OCI-LY7 (cell line): ENCODE results near the gene GALNT6. TPM values are rescaled to one million over a fixed set of nuclear protein-coding genes. Genes with fewer than 3 reads are reported as not detected.

Experiments used
- BruUV-seq: library from RNA; stranded (reverse); fragments of 400-500 nt; replicated peaks from 2 replicates; lab custom pipeline; 2021; lab: Mats Ljungman, UMichigan
- CTCF ChIA-PET: fragments of 300-600 bp; sonication (Branson Sonifier 250); formaldehyde crosslinking; loops from one replicate; lab custom pipeline; 2022; ENCODE audit warnings: antibody characterized with exemption; ENCODE audit not compliant: unreplicated experiment; lab: Charles Lee
- POLR2A ChIA-PET: fragments of 300-600 bp; sonication (Branson Sonifier 250); formaldehyde crosslinking; loops from one replicate; lab custom pipeline; 2022; ENCODE audit warnings: antibody characterized with exemption; lab: Charles Lee
- DNase-seq: peaks from one replicate; pipeline ENCODE4 v3.0.0-alpha.2; 2015; ENCODE audit warnings: low spot score
- H2AFZ ChIP-seq: fragments of 200-600 bp; sonication (generic), shearing (Covaris generic); 2 replicates; pipeline ENCODE4 v1.6.1; 2014; ENCODE audit warnings: mild to moderate bottlenecking, antibody characterized with exemption, low read length, moderate library complexity
- H3K27ac ChIP-seq: fragments of 200-600 bp; sonication (generic); 2 replicates; pipeline ENCODE4 v1.5.1; 2014; ENCODE audit warnings: mixed run types, low read depth, mild to moderate bottlenecking, moderate library complexity, low read length, inconsistent platforms; ENCODE audit not compliant: poor library complexity, severe bottlenecking
- H3K36me3 ChIP-seq: fragments of 200-600 bp; sonication (generic); 2 replicates; pipeline ENCODE4 v1.6.1; 2014; ENCODE audit warnings: mild to moderate bottlenecking, antibody characterized with exemption, low read length, moderate library complexity, mixed read lengths; ENCODE audit not compliant: insufficient read depth
- H3K4me1 ChIP-seq: fragments of 200-600 bp; sonication (generic); 2 replicates; pipeline ENCODE4 v1.5.1; 2014; ENCODE audit warnings: mild to moderate bottlenecking, low read length; ENCODE audit not compliant: insufficient read depth, poor library complexity, severe bottlenecking
- H3K4me2 ChIP-seq: fragments of 200-600 bp; sonication (generic); 2 replicates; pipeline ENCODE4 v1.6.1; 2014; ENCODE audit warnings: mild to moderate bottlenecking, low read length
- H3K4me3 ChIP-seq: fragments of 200-600 bp; sonication (generic); 2 replicates; pipeline ENCODE4 v1.5.1; 2014; ENCODE audit warnings: mild to moderate bottlenecking, low read depth, low read length; ENCODE audit not compliant: poor library complexity, severe bottlenecking
- H3K79me2 ChIP-seq: fragments of 200-600 bp; sonication (generic); 2 replicates; pipeline ENCODE4 v1.6.1; 2016; ENCODE audit warnings: low read depth, mild to moderate bottlenecking, low read length, moderate library complexity, mixed read lengths; ENCODE audit not compliant: insufficient read depth
- H3K9me2 ChIP-seq: fragments of 200-600 bp; sonication (generic); 2 replicates; pipeline ENCODE4 v1.6.1; 2016; ENCODE audit warnings: mild to moderate bottlenecking, low read length, mixed read lengths; ENCODE audit not compliant: insufficient read depth
- H3K9me3 ChIP-seq: fragments of 200-600 bp; sonication (generic); 2 replicates; pipeline ENCODE4 v1.6.1; 2014; ENCODE audit warnings: mild to moderate bottlenecking, mixed run types, low read length, mixed read lengths
- H4K20me1 ChIP-seq: fragments of 200-600 bp; sonication (generic); 2 replicates; pipeline ENCODE4 v1.6.1; 2014; ENCODE audit warnings: mild to moderate bottlenecking, antibody characterized with exemption, low read length, moderate library complexity, mixed read lengths; ENCODE audit not compliant: insufficient read depth
- EZH2phosphoT487 ChIP-seq: fragments of 200-600 bp; sonication (generic); IDR thresholded peaks from 2 replicates; pipeline ENCODE4 v1.6.1; 2018; ENCODE audit warnings: low read depth, borderline replicate concordance, mild to moderate bottlenecking, mixed run types, antibody characterized with exemption, low read length, moderate library complexity, mixed read lengths
- intact Hi-C: fragments of 100-400 bp; cut with micrococcal nuclease; formaldehyde crosslinking; loops from one replicate; pipeline ENCODE4 v1.10.0; 2022; ENCODE audit not compliant: unreplicated experiment
- total RNA-seq, 2 experiments: library from RNA; depleted of rRNA in 1 of 2; stranded (reverse); fragments of >200 nt in 1 of 2; shearing (Covaris generic) in 1 of 2; gene quantifications; 2 replicates each; pipeline ENCODE4 v1.2.3, GENCODE V29; 2014 to 2022
- TF ChIP-seq, protein P1 (sequence below): fragments of 200-600 bp; sonication (generic); conservative IDR thresholded peaks from 2 replicates; pipeline ENCODE4 v1.5.1; 2014; ENCODE audit warnings: mild to moderate bottlenecking, antibody characterized with exemption, low read length, moderate library complexity, mixed read lengths

Gene GALNT6
- total RNA-seq, 2 experiments from 2014 or later: 1.4 to 4.8 TPM

DNA sequence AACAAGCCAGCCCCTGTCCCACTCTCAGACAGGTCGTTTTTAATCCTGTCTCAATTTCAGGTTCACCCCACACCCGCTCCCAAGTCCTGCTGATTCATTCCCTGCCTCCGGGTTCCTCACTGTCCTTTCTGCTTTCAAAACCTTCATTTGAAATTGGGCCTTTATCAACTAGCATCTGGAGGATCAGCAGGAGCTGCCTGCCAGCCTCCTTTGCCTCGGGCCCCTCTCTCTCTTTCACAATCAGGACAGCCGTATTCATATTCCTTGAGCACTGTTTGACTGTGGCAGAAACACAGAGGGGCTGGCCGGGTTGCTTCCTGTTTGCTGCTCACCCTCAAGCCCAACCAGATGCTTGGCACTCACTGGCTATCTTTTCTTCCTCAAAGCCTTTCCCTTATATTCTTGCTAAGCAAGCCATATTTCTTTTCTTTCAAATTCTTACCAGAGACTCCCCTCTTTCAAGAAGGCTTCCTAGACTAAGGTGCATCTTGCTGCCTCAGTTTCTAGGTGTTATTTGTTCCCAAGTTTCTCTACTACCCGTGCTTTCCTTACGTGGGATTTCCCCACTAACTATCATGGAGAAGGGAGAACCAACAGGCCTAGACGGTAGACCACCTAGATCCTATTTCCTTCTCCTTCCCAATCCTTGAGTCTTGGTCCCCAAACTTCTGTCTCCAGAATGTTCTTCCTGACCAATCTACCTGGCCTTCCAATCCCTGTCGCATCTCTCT is 3.0 kb downstream of the GALNT6 start:
- Histone ChIP-seq H3K4me3 (no peak overlapping the region), H4K20me1 (no peaks in the 10 kb centered on the region), H3K79me2 (no peaks in the 10 kb centered on the region), H3K36me3 (no peaks in the 10 kb centered on the region), H3K4me1 (peaks cover 12% of the 10 kb centered on the region), H2AFZ (no peak overlapping the region), H3K27ac (no peak overlapping the region), H3K9me2 (no peaks in the 10 kb centered on the region), H3K4me2 (no peak overlapping the region), H3K9me3 (no peaks in the 10 kb centered on the region)
- ChIA-PET POLR2A (no interaction called here), CTCF (no interaction called here)
- intact Hi-C loops: no loop called here
- BruUV-seq: no TSS peak
- DNase-seq: no peak
- TF ChIP-seq, protein P1, sequence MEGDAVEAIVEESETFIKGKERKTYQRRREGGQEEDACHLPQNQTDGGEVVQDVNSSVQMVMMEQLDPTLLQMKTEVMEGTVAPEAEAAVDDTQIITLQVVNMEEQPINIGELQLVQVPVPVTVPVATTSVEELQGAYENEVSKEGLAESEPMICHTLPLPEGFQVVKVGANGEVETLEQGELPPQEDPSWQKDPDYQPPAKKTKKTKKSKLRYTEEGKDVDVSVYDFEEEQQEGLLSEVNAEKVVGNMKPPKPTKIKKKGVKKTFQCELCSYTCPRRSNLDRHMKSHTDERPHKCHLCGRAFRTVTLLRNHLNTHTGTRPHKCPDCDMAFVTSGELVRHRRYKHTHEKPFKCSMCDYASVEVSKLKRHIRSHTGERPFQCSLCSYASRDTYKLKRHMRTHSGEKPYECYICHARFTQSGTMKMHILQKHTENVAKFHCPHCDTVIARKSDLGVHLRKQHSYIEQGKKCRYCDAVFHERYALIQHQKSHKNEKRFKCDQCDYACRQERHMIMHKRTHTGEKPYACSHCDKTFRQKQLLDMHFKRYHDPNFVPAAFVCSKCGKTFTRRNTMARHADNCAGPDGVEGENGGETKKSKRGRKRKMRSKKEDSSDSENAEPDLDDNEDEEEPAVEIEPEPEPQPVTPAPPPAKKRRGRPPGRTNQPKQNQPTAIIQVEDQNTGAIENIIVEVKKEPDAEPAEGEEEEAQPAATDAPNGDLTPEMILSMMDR: no peak
- no peak for TF ChIP-seq EZH2phosphoT487

DNA sequence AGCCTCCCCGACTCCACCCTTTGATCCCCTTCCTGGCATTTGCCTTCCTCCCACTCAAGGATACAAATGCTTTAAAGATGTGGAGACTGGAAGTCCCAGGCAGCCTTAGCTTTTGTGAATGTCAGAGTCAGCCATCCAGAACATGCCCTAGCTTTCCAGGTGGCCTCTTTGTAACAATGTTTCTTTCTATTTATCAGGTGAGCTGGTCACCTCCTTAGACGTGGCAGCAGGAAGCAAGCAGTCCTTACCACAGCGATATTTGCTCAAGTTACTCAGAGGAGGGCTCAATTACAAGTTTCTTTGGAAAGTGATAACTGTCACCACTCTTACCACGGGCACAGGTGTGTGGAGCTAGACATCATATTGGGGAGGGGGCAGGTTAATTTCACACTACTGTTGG is 4.9 kb downstream of the GALNT6 start:
- Histone ChIP-seq H3K36me3 (no peaks in the 10 kb centered on the region), H3K9me2 (no peaks in the 10 kb centered on the region), H2AFZ (no peak overlapping the region), H3K4me2 (no peak overlapping the region), H4K20me1 (no peaks in the 10 kb centered on the region), H3K4me3 (no peak overlapping the region), H3K27ac (no peak overlapping the region), H3K4me1 (peaks cover 12% of the 10 kb centered on the region), H3K79me2 (no peaks in the 10 kb centered on the region), H3K9me3 (no peaks in the 10 kb centered on the region)
- no peak for DNase-seq
- ChIA-PET CTCF (interaction anchor here (0.6 kb wide), 1 partner anchor 9 kb away, joined by 3 read pairs; no protein-coding TSS in a partner anchor), POLR2A (no interaction called here)
- TF ChIP-seq, protein P1: no peak
- no peak for TF ChIP-seq EZH2phosphoT487
- intact Hi-C loops: no loop called here
- no TSS peak for BruUV-seq

DNA sequence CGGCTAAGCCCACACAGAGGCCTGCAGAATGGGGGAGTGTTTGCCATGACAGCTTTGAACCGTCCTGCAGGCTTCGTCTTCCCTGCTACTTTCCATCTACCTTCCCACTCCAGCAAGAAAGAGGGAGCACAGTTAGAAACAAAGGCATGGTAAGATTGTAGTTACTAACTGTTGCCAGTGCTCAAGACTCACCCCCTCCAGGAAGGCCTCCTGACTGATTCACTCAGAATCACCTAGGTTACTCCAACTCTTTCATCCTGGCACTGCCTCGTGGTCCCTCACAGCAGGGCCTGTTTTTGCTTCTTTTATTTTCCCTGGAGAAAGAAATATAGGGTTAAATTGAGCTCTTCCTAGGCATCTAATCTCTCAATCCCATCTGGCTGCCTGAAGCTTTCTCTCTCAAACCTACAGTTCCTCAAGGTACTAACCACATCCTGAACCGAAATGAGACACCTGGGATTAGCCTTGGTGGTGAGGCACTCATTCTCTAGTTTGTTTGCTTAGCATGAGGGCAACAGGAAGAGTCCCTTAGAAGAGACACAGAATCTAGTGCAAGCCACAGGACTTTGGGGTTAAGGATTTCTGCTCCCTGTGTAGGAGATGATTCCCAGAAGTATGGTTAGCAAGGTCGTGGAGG is 7.8 kb downstream of the GALNT6 start:
- H3K4me2 ChIP-seq: no peak overlapping the region
- intact Hi-C loops: no loop called here

More for the DNA sequence above, 7.8 kb downstream of the GALNT6 start:
- TF ChIP-seq EZH2phosphoT487: no peak
- TF ChIP-seq, protein P1: no peak
- Histone ChIP-seq H3K27ac (no peak overlapping the region), H3K79me2 (no peaks in the 10 kb centered on the region), H3K9me3 (no peaks in the 10 kb centered on the region), H2AFZ (no peak overlapping the region), H3K9me2 (no peaks in the 10 kb centered on the region), H3K4me3 (no peak overlapping the region), H3K4me1 (peaks cover 8% of the 10 kb centered on the region), H3K36me3 (no peaks in the 10 kb centered on the region), H4K20me1 (no peaks in the 10 kb centered on the region)
- DNase-seq: peak; percentile 21
- CTCF ChIA-PET: interaction anchor here (0.6 kb wide), 1 partner anchor 741 kb away, joined by 3 read pairs; no protein-coding TSS in a partner anchor
- POLR2A ChIA-PET: interaction anchor here (0.8 kb wide), 1 partner anchor 441 kb away, joined by 3 read pairs; no protein-coding TSS in a partner anchor
- BruUV-seq: no TSS peak
